SK-N-SH treated with all-trans-retinoic acid at 6 μM for 48 hours (cell line): ENCODE measurements around the gene HCRTR1.

Source experiments
- ARNTL ChIP-seq: fragments of 450-650 bp; formaldehyde crosslinking; IDR thresholded peaks from 2 replicates; pipeline ENCODE4 v1.5.0; 2020; ENCODE audit warnings: low read depth, mild to moderate bottlenecking, moderate library complexity, borderline replicate concordance
- BACH2 ChIP-seq: fragments of 250-450 bp; sonication (Bioruptor Pico); IDR thresholded peaks from 2 replicates; pipeline ENCODE4 v1.9.0; 2021; ENCODE audit warnings: mild to moderate bottlenecking, borderline replicate concordance
- CREB5 ChIP-seq: fragments of 250-450 bp; sonication (Bioruptor Pico); IDR thresholded peaks from 2 replicates; pipeline ENCODE4 v1.5.1; 2020; ENCODE audit warnings: low read depth, mild to moderate bottlenecking, moderate library complexity
- CSDC2 ChIP-seq: fragments of 250-450 bp; sonication (Bioruptor Pico); IDR thresholded peaks from 2 replicates; pipeline ENCODE4 v1.5.0; 2020; ENCODE audit warnings: mild to moderate bottlenecking, moderate library complexity
- ISL1 ChIP-seq: fragments of 250-450 bp; sonication (Bioruptor Pico); IDR thresholded peaks from 2 replicates; pipeline ENCODE4 v2.1.2; 2022; ENCODE audit warnings: mild to moderate bottlenecking, moderate library complexity
- OSR1 ChIP-seq: fragments of 250-450 bp; sonication (Bioruptor Pico); IDR thresholded peaks from 2 replicates; pipeline ENCODE4 v1.8.0; 2022; ENCODE audit warnings: moderate library complexity, mild to moderate bottlenecking, inconsistent platforms
- PATZ1 ChIP-seq: fragments of 250-450 bp; sonication (Bioruptor Pico); IDR thresholded peaks from 2 replicates; pipeline ENCODE4 v1.8.0; 2020; ENCODE audit warnings: mild to moderate bottlenecking, moderate library complexity, borderline replicate concordance
- RARB ChIP-seq: fragments of 250-450 bp; sonication (Bioruptor Pico); IDR thresholded peaks from 2 replicates; pipeline ENCODE4 v1.8.0; 2021; ENCODE audit warnings: mild to moderate bottlenecking, moderate library complexity
- SNAI2 ChIP-seq: fragments of 250-450 bp; sonication (Bioruptor Pico); IDR thresholded peaks from 2 replicates; pipeline ENCODE4 v1.5.0; 2020; ENCODE audit warnings: mild to moderate bottlenecking, moderate library complexity
- TCF4 ChIP-seq: fragments of 250-450 bp; sonication (Bioruptor Pico); IDR thresholded peaks from 2 replicates; pipeline ENCODE4 v1.8.0; 2021; ENCODE audit warnings: mild to moderate bottlenecking, moderate library complexity, borderline replicate concordance
- TSHZ2 ChIP-seq: fragments of 250-450 bp; sonication (Bioruptor Pico); IDR thresholded peaks from 2 replicates; pipeline ENCODE4 v1.5.0; 2020; ENCODE audit warnings: mild to moderate bottlenecking, moderate library complexity
- ZFP30 ChIP-seq: fragments of 450-650 bp; formaldehyde crosslinking; IDR thresholded peaks from 2 replicates; pipeline ENCODE4 v1.5.0; 2022; ENCODE audit warnings: mild to moderate bottlenecking, moderate library complexity
- ZNF70 ChIP-seq: fragments of 450-650 bp; formaldehyde crosslinking; IDR thresholded peaks from 2 replicates; pipeline ENCODE4 v1.5.0; 2020; ENCODE audit warnings: mild to moderate bottlenecking, moderate library complexity
- ZNF8 ChIP-seq: fragments of 450-650 bp; formaldehyde crosslinking; IDR thresholded peaks from 2 replicates; pipeline ENCODE4 v1.5.0; 2020; ENCODE audit warnings: mild to moderate bottlenecking, moderate library complexity

- no peak for TF ChIP-seq OSR1 (CRISPR knock-in tag)
- no peak for TF ChIP-seq TSHZ2
- no peak for TF ChIP-seq RARB (CRISPR knock-in tag)
- TF ChIP-seq TCF4: no peak
- no peak for TF ChIP-seq ZFP30 (CRISPR knock-in tag)
- TF ChIP-seq ISL1 (CRISPR knock-in tag): no peak
- no peak for TF ChIP-seq SNAI2 (CRISPR knock-in tag)
- no peak for TF ChIP-seq PATZ1 (CRISPR knock-in tag)
- no peak for TF ChIP-seq ZNF8
- TF ChIP-seq ARNTL (CRISPR knock-in tag): no peak
- TF ChIP-seq BACH2 (CRISPR knock-in tag): no peak
- TF ChIP-seq ZNF70 (CRISPR knock-in tag): no peak
- TF ChIP-seq CREB5: no peak
- TF ChIP-seq CSDC2 (CRISPR knock-in tag): no peak
Measured at GRCh38 chr1:31593770-31594632, 23.5 kb upstream of the HCRTR1 start.
